Measurements from ENCODE around the gene IL1RAP. TPM values are rescaled to one million over a fixed set of nuclear protein-coding genes. Genes with fewer than 3 reads are reported as not detected.

The IL1RAP gene
- total RNA-seq, 4 donors from 2014 or later = 4.9 to 16.9 (median 10.8) TPM

DNA sequence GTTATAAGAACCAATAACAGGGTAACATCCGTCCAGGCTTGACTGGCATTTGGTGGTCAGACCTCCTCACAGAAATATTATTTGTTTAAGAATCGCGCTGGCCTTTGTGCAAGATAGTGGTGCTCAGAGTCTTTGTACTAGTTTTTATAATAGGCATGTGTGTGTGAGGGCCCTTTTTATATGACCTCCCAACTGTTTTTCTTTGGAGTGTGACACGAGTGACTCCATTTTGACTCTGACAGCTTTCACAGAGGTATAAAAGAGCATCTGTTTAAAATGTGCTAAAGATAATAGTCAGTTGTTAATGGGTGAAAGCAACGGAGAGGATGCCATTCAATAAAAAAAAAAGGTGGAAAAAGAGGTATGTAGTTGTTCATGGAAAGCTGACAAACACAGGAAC lies 110.4 kb downstream of the IL1RAP start:
- no peak for DNase-seq
- H3K9me3 ChIP-seq = no peaks in the 10 kb centered on the region
- TF ChIP-seq, protein P1, sequence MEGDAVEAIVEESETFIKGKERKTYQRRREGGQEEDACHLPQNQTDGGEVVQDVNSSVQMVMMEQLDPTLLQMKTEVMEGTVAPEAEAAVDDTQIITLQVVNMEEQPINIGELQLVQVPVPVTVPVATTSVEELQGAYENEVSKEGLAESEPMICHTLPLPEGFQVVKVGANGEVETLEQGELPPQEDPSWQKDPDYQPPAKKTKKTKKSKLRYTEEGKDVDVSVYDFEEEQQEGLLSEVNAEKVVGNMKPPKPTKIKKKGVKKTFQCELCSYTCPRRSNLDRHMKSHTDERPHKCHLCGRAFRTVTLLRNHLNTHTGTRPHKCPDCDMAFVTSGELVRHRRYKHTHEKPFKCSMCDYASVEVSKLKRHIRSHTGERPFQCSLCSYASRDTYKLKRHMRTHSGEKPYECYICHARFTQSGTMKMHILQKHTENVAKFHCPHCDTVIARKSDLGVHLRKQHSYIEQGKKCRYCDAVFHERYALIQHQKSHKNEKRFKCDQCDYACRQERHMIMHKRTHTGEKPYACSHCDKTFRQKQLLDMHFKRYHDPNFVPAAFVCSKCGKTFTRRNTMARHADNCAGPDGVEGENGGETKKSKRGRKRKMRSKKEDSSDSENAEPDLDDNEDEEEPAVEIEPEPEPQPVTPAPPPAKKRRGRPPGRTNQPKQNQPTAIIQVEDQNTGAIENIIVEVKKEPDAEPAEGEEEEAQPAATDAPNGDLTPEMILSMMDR (IDR thresholded peaks at IDR 0.05) = no peak
- no peak for TF ChIP-seq POLR2A (IDR thresholded peaks at IDR 0.05)
- no peaks in the 10 kb centered on the region for H3K4me1 ChIP-seq
- no peaks in the 10 kb centered on the region for H3K27me3 ChIP-seq
- H3K27ac ChIP-seq = no peak overlapping the region
- H3K4me3 ChIP-seq (replicated peaks in 1 of 3) = no peak overlapping the region
- 71 to 72% methylated on average over 5 of the region's 5 CpGs for WGBS, 2 donors
- intact Hi-C loops (cut with DNase I) = no loop called here
- no peaks in the 10 kb centered on the region for H3K36me3 ChIP-seq

GRCh38 chr3:190626951-190627620 lies 113.2 kb downstream of the IL1RAP start:
- H3K4me3 ChIP-seq (replicated peaks in 1 of 3) = no peak overlapping the region
- no peak overlapping the region for H3K27ac ChIP-seq
- H3K27me3 ChIP-seq = no peaks in the 10 kb centered on the region
- H3K36me3 ChIP-seq = no peaks in the 10 kb centered on the region
- WGBS, 2 donors = 82 to 88% methylated on average over 7 of the region's 7 CpGs
- H3K4me1 ChIP-seq = no peaks in the 10 kb centered on the region
- TF ChIP-seq POLR2A (IDR thresholded peaks at IDR 0.05) = no peak
- TF ChIP-seq, protein P1 (IDR thresholded peaks at IDR 0.05) = no peak
- intact Hi-C loops (cut with DNase I) = no loop called here
- no peak for DNase-seq
- H3K9me3 ChIP-seq = no peaks in the 10 kb centered on the region

GRCh38 chr3:190629088-190629487 lies 115.2 kb downstream of the IL1RAP start:
- Histone ChIP-seq H3K27me3 (no peaks in the 10 kb centered on the region), H3K9me3 (no peaks in the 10 kb centered on the region), H3K4me1 (no peaks in the 10 kb centered on the region), H3K27ac (no peak overlapping the region), H3K4me3 (replicated peaks in 1 of 3) (no peak overlapping the region), H3K36me3 (no peaks in the 10 kb centered on the region)
- intact Hi-C loops (cut with DNase I) = no loop called here
- TF ChIP-seq, protein P1 (IDR thresholded peaks at IDR 0.05) = no peak
- TF ChIP-seq POLR2A (IDR thresholded peaks at IDR 0.05) = no peak
- 99% methylated on average over 4 of the region's 4 CpGs for WGBS, 2 donors
- no peak for DNase-seq

GRCh38 chr3:190631295-190631694 lies 117.4 kb downstream of the IL1RAP start:
- DNase-seq = no peak
- H3K27ac ChIP-seq = no peak overlapping the region
- no peaks in the 10 kb centered on the region for H3K4me1 ChIP-seq
- H3K4me3 ChIP-seq (replicated peaks in 1 of 3) = no peak overlapping the region
- TF ChIP-seq POLR2A (IDR thresholded peaks at IDR 0.05) = no peak
- TF ChIP-seq, protein P1 (IDR thresholded peaks at IDR 0.05) = no peak
- intact Hi-C loops (cut with DNase I) = no loop called here
- H3K9me3 ChIP-seq = no peaks in the 10 kb centered on the region
- no peaks in the 10 kb centered on the region for H3K36me3 ChIP-seq
- H3K27me3 ChIP-seq = no peaks in the 10 kb centered on the region
- 92 to 96% methylated on average over 2 of the region's 2 CpGs for WGBS, 2 donors

- 95 to 97% methylated on average over 3 of the region's 3 CpGs for WGBS, 2 donors
- Histone ChIP-seq H3K4me3 (replicated peaks in 1 of 3) (no peak overlapping the region), H3K4me1 (no peaks in the 10 kb centered on the region), H3K9me3 (no peaks in the 10 kb centered on the region), H3K36me3 (no peaks in the 10 kb centered on the region), H3K27ac (no peak overlapping the region), H3K27me3 (no peaks in the 10 kb centered on the region)
- TF ChIP-seq, protein P1 (IDR thresholded peaks at IDR 0.05) = no peak
- intact Hi-C loops (cut with DNase I) = no loop called here
- no peak for DNase-seq
Measured at GRCh38 chr3:190641564-190641963, 127.7 kb downstream of the IL1RAP start.

All from thyroid gland (tissue), 4 donors.